Transverse colon (tissue), 4 donors: ENCODE measurements around the gene ITGA1. TPM values are rescaled to one million over a fixed set of nuclear protein-coding genes. Genes with fewer than 3 reads are reported as not detected.

Experiments used
- DNase-seq: peaks from one replicate; pipeline ENCODE4 v3.0.0-alpha.2; 2019
- H3K27ac ChIP-seq, 4 donors: fragments of 200-600 bp; sonication (generic); 2 replicates each; pipeline ENCODE4 v1.5.1; 2016 to 2018; ENCODE audit warnings: inconsistent platforms in 4 of 4
- H3K27me3 ChIP-seq: fragments of 200-600 bp; sonication (generic); 2 replicates; pipeline ENCODE4 v1.5.1; 2017; ENCODE audit warnings: inconsistent platforms
- H3K36me3 ChIP-seq, 4 donors: fragments of 200-600 bp; sonication (generic); 2 replicates each; pipeline ENCODE4 v1.5.1; 2017 to 2019; ENCODE audit warnings: inconsistent platforms in 4 of 4
- H3K4me1 ChIP-seq, 4 donors: fragments of 200-600 bp; sonication (generic); 2 replicates each; pipeline ENCODE4 v1.5.1; 2017 to 2020; ENCODE audit warnings: inconsistent platforms in 4 of 4
- H3K4me3 ChIP-seq, 4 donors: fragments of 200-600 bp; sonication (generic); 1 replicate in 1 of 4; 2 replicates in 3 of 4; pipeline versions ENCODE4 v1.5.1 to v1.6.1; 2017 to 2019; ENCODE audit warnings: inconsistent platforms in 4 of 4
- H3K9me3 ChIP-seq, 2 donors: fragments of 200-600 bp; sonication (generic); 2 replicates each; pipeline ENCODE4 v1.5.1; 2017 to 2019; ENCODE audit warnings: inconsistent platforms in 2 of 2
- CTCF ChIP-seq, 5 experiments: fragments of 200-600 bp in 3 of 5; fragments of 450-650 bp in 2 of 5; sonication (generic) in 3 of 5; IDR thresholded peaks; 1 replicate in 2 of 5; 2 replicates in 3 of 5; pipeline ENCODE4 v1.5.1; 2016 to 2017; ENCODE audit warnings: antibody characterized with exemption in 5 of 5, inconsistent platforms in 3 of 5, mild to moderate bottlenecking in 2 of 5, moderate library complexity in 1 of 5
- EP300 ChIP-seq: sonication (generic); formaldehyde crosslinking; IDR thresholded peaks from one replicate; pipeline ENCODE4 v1.6.1; 2017; ENCODE audit warnings: antibody characterized with exemption, low read depth
- POLR2A ChIP-seq: fragments of 450-650 bp; IDR thresholded peaks from one replicate; pipeline ENCODE4 v1.6.1; 2016; ENCODE audit warnings: antibody characterized with exemption, mild to moderate bottlenecking, moderate library complexity
- POLR2AphosphoS5 ChIP-seq, 3 donors: sonication (generic); formaldehyde crosslinking; IDR thresholded peaks; one replicate each; pipeline ENCODE4 v1.6.1; 2016; ENCODE audit warnings: antibody characterized with exemption in 3 of 3
- WGBS, 2 donors: methylation state at CpG; one replicate each; pipeline ENCODE4 v1.1.5; 2018; ENCODE audit warnings: low coverage in 1 of 2; 5-methylcytosine and 5-hydroxymethylcytosine counted together
- in situ Hi-C, 4 donors: fragments of 200-750 bp; cut with MboI; loops; one replicate each; pipeline versions ENCODE4 v1.15.0 to v1.15.1; 2017; ENCODE audit warnings: low sequenced_read_pairs in 3 of 4, low pct_ligation_motif_present in 1 of 4, low pct_unique_long_range_greater_than_20kb in 1 of 4
- intact Hi-C: fragments of 100-400 bp; cut with DNase I; formaldehyde crosslinking; loops from one replicate; pipeline ENCODE4 v1.15.1; 2023; ENCODE audit warnings: low total_unique reads
- total RNA-seq, 4 donors: library from RNA; depleted of rRNA; stranded (reverse); fragments of >200 nt; gene quantifications; one replicate each; pipeline ENCODE4 v1.1.0, GENCODE V29; 2016

ITGA1 gene
- total RNA-seq, 4 donors from 2014 or later = 42.6 to 83.2 (median 48.0) TPM

DNA sequence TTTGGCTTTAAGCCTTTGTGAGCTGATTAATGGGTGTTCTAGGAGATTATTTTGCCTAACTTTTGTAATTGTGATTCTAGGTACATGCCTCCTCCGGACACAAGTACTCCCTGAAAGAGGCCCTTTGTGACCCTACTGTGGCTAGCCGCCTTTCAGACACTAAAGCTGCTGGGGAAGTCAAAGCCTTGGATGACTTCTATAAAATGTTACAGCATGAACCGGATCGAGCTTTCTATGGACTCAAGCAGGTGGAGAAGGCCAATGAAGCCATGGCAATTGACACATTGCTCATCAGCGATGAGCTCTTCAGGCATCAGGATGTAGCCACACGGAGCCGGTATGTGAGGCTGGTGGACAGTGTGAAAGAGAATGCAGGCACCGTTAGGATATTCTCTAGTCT lies 13.6 kb downstream of the ITGA1 start:
- H3K4me1 ChIP-seq = peaks cover 9 to 78% (median 60%) of the 10 kb centered on the region in 4 donors
- intact Hi-C loops = no loop called here
- TF ChIP-seq POLR2AphosphoS5 (IDR thresholded peaks at IDR 0.05) (no peak), POLR2A (no peak), CTCF (IDR thresholded peaks at IDR 0.05) (no peak), EP300 (no peak)

GRCh38 chr5:52802272-52802973 lies 14.7 kb downstream of the ITGA1 start:
- peaks cover 9 to 76% (median 55%) of the 10 kb centered on the region in 4 donors for H3K4me1 ChIP-seq
- TF ChIP-seq POLR2AphosphoS5 (IDR thresholded peaks at IDR 0.05) (no peak), EP300 (no peak), CTCF (IDR thresholded peaks at IDR 0.05) (no peak), POLR2A (no peak)
- DNase-seq = no peak
- no peaks in the 10 kb centered on the region for H3K36me3 ChIP-seq
- no peaks in the 10 kb centered on the region for H3K9me3 ChIP-seq
- intact Hi-C loops = no loop called here
- in situ Hi-C loops = no loop called here
- H3K4me3 ChIP-seq = peak overlapping the region in 3 of 4 donors; percentile 44 to 84 (median 46)
- WGBS, 2 donors = 60 to 77% methylated on average over 2 of the region's 2 CpGs
- H3K27ac ChIP-seq = peak overlapping the region; percentile 89 to 98 (median 93)
- H3K27me3 ChIP-seq = no peaks in the 10 kb centered on the region

More for the DNA sequence above, 13.6 kb downstream of the ITGA1 start:
- Histone ChIP-seq H3K9me3 (no peaks in the 10 kb centered on the region), H3K36me3 (no peaks in the 10 kb centered on the region), H3K4me3 (peak overlapping the region; percentile 44 to 84 (median 55)), H3K27ac (peak overlapping the region; percentile 89 to 98 (median 93)), H3K27me3 (no peaks in the 10 kb centered on the region)
- DNase-seq = no peak
- WGBS, 2 donors = 32% methylated on average over 8 of the region's 8 CpGs; no CpG with 5 or more reads in 1 of the 2 donors
- in situ Hi-C loops = no loop called here

- H3K4me1 ChIP-seq = peaks cover 9 to 76% (median 54%) of the 10 kb centered on the region in 4 donors
- no peaks in the 10 kb centered on the region for H3K36me3 ChIP-seq
- H3K9me3 ChIP-seq = no peaks in the 10 kb centered on the region
- peak overlapping the region in 3 of 4 donors; percentile 2 to 84 (median 3) for H3K4me3 ChIP-seq
- H3K27ac ChIP-seq = peak overlapping the region; percentile 89 to 98 (median 93)
- 58 to 65% methylated on average over 6 of the region's 6 CpGs for WGBS, 2 donors
- in situ Hi-C loops (no loop called here), intact Hi-C loops (no loop called here)
- no peak for DNase-seq
- TF ChIP-seq EP300 (no peak), CTCF (IDR thresholded peaks at IDR 0.05) (no peak), POLR2A (no peak), POLR2AphosphoS5 (IDR thresholded peaks at IDR 0.05) (no peak)
- H3K27me3 ChIP-seq = no peaks in the 10 kb centered on the region
These were observed 15.2 kb downstream of the ITGA1 start for GRCh38 chr5:52802974-52803336.

- in situ Hi-C loops = no loop called here
- peak overlapping the region in 2 of 4 donors; percentile 2 to 14 for H3K4me3 ChIP-seq
- TF ChIP-seq EP300 (no peak), POLR2AphosphoS5 (IDR thresholded peaks at IDR 0.05) (no peak), POLR2A (no peak)
These were observed 16.7 kb downstream of the ITGA1 start for GRCh38 chr5:52804387-52804791.

More at GRCh38 chr5:52804387-52804791, 16.7 kb downstream of the ITGA1 start:
- intact Hi-C loops = no loop called here
- DNase-seq = no peak
- WGBS, 2 donors = 49 to 58% methylated on average over 2 of the region's 2 CpGs
- Histone ChIP-seq H3K27ac (peak overlapping the region; percentile 89 to 98 (median 93)), H3K36me3 (no peaks in the 10 kb centered on the region), H3K4me1 (peaks cover 5 to 72% (median 46%) of the 10 kb centered on the region in 4 donors), H3K27me3 (no peaks in the 10 kb centered on the region), H3K9me3 (no peaks in the 10 kb centered on the region)
